ENCODE data around the gene NBAS.

NBAS gene

GRCh38 chr2:15149063-15149462, 412.1 kb downstream of the NBAS start:
- no peak for TF ChIP-seq CTCF (IDR thresholded peaks at IDR 0.05; ENCODE audit: low read length)
- TF ChIP-seq EZH2 (IDR thresholded peaks at IDR 0.05; ENCODE audit: borderline replicate concordance, low read length) = no peak
- Histone ChIP-seq H3K79me2 (ENCODE audit: insufficient read depth, low read length) (no peaks in the 10 kb centered on the region), H3K36me3 (ENCODE audit: insufficient read depth, low read length) (no peaks in the 10 kb centered on the region), H3K4me3 (ENCODE audit: low read depth, low read length, poor library complexity, severe bottlenecking) (no peak overlapping the region), H3K9me2 (ENCODE audit: low read depth, low read length) (no peaks in the 10 kb centered on the region), H3K9ac (ENCODE audit: low read length) (no peak overlapping the region), H3K4me1 (ENCODE audit: insufficient read depth, low read length, severe bottlenecking) (no peaks in the 10 kb centered on the region), H3K27ac (ENCODE audit: low read depth, low read length, poor library complexity, severe bottlenecking) (no peak overlapping the region), H3K27me3 (ENCODE audit: insufficient read depth, low read length) (no peaks in the 10 kb centered on the region), H2AFZ (ENCODE audit: low read length) (no peak overlapping the region), H3F3A (ENCODE audit: insufficient read depth, low read length) (no peaks in the 10 kb centered on the region), H3K9me3 (ENCODE audit: low read length) (no peaks in the 10 kb centered on the region), H4K20me1 (ENCODE audit: insufficient read depth, low read length) (no peaks in the 10 kb centered on the region), H3K4me2 (ENCODE audit: low read length) (no peak overlapping the region)

GRCh38 chr2:15147591-15147990, 413.5 kb downstream of the NBAS start:
- no peak overlapping the region for H3K9ac ChIP-seq (ENCODE audit: low read length)
- no peaks in the 10 kb centered on the region for H3K9me2 ChIP-seq (ENCODE audit: low read depth, low read length)
- H4K20me1 ChIP-seq (ENCODE audit: insufficient read depth, low read length) = no peaks in the 10 kb centered on the region
- peaks cover 3% of the 10 kb centered on the region for H3K4me1 ChIP-seq (ENCODE audit: insufficient read depth, low read length, severe bottlenecking)
- no peak overlapping the region for H3K4me2 ChIP-seq (ENCODE audit: low read length)
- H3K9me3 ChIP-seq (ENCODE audit: low read length) = no peaks in the 10 kb centered on the region
- H3K4me3 ChIP-seq (ENCODE audit: low read depth, low read length, poor library complexity, severe bottlenecking) = no peak overlapping the region
- H2AFZ ChIP-seq (ENCODE audit: low read length) = no peak overlapping the region
- no peaks in the 10 kb centered on the region for H3K36me3 ChIP-seq (ENCODE audit: insufficient read depth, low read length)
- no peaks in the 10 kb centered on the region for H3K79me2 ChIP-seq (ENCODE audit: insufficient read depth, low read length)
- H3K27ac ChIP-seq (ENCODE audit: low read depth, low read length, poor library complexity, severe bottlenecking) = no peak overlapping the region
- no peaks in the 10 kb centered on the region for H3K27me3 ChIP-seq (ENCODE audit: insufficient read depth, low read length)
- no peaks in the 10 kb centered on the region for H3F3A ChIP-seq (ENCODE audit: insufficient read depth, low read length)
- TF ChIP-seq EZH2 (IDR thresholded peaks at IDR 0.05; ENCODE audit: borderline replicate concordance, low read length) = no peak
- no peak for TF ChIP-seq CTCF (IDR thresholded peaks at IDR 0.05; ENCODE audit: low read length)

- Histone ChIP-seq H3K9me2 (ENCODE audit: low read depth, low read length) (no peaks in the 10 kb centered on the region), H3K27me3 (ENCODE audit: insufficient read depth, low read length) (no peaks in the 10 kb centered on the region), H3K4me1 (ENCODE audit: insufficient read depth, low read length, severe bottlenecking) (peaks cover 10% of the 10 kb centered on the region), H3K4me3 (ENCODE audit: low read depth, low read length, poor library complexity, severe bottlenecking) (no peak overlapping the region), H3F3A (ENCODE audit: insufficient read depth, low read length) (no peaks in the 10 kb centered on the region), H3K9ac (ENCODE audit: low read length) (no peak overlapping the region), H3K79me2 (ENCODE audit: insufficient read depth, low read length) (no peaks in the 10 kb centered on the region), H3K4me2 (ENCODE audit: low read length) (no peak overlapping the region), H3K27ac (ENCODE audit: low read depth, low read length, poor library complexity, severe bottlenecking) (no peak overlapping the region), H4K20me1 (ENCODE audit: insufficient read depth, low read length) (no peaks in the 10 kb centered on the region), H3K9me3 (ENCODE audit: low read length) (no peaks in the 10 kb centered on the region), H2AFZ (ENCODE audit: low read length) (no peak overlapping the region), H3K36me3 (ENCODE audit: insufficient read depth, low read length) (no peaks in the 10 kb centered on the region)
- no peak for TF ChIP-seq CTCF (IDR thresholded peaks at IDR 0.05; ENCODE audit: low read length)
- no peak for TF ChIP-seq EZH2 (IDR thresholded peaks at IDR 0.05; ENCODE audit: borderline replicate concordance, low read length)
Observed at GRCh38 chr2:15146960-15147359, 414.2 kb downstream of the NBAS start.

Measured in OCI-LY1 (cell line).